WTC11 (cell line): ENCODE measurements around the gene PLEKHH1. TPM values are rescaled to one million over a fixed set of nuclear protein-coding genes. Genes with fewer than 3 reads are reported as not detected.

Source experiments
- ATAC-seq: fragments of 200-7000 bp; cut with Tn5 transposase; 2 replicates; pipeline ENCODE4 v1.10.0; 2021; ENCODE audit warnings: mild to moderate bottlenecking, moderate library complexity
- CTCF ChIA-PET: fragments of 300-600 bp; sonication (Branson Sonifier 250); formaldehyde crosslinking; loops from one replicate; lab custom pipeline; 2021; ENCODE audit warnings: antibody characterized with exemption; lab: Charles Lee
- POLR2A ChIA-PET: fragments of 350-600 bp; sonication (Branson Sonifier 250); formaldehyde crosslinking; loops from one replicate; lab custom pipeline; 2021; ENCODE audit warnings: antibody characterized with exemption; lab: Charles Lee
- DNase-seq: peaks from one replicate; pipeline ENCODE4 v3.0.0; 2021; ENCODE audit warnings: low spot score
- H3K27ac Mint-ChIP-seq: 2 replicates; pipeline ENCODE4 v1.8.0; 2021; ENCODE audit warnings: mixed read lengths
- H3K27me3 Mint-ChIP-seq: 2 replicates; pipeline ENCODE4 v1.8.0; 2021; ENCODE audit warnings: low read depth, mild to moderate bottlenecking, moderate library complexity, mixed read lengths
- H3K36me3 Mint-ChIP-seq: 2 replicates; pipeline ENCODE4 v1.8.0; 2021; ENCODE audit warnings: mixed read lengths
- H3K4me1 Mint-ChIP-seq: 2 replicates; pipeline ENCODE4 v1.8.0; 2022; ENCODE audit warnings: mixed read lengths
- H3K4me3 Mint-ChIP-seq: 2 replicates; pipeline ENCODE4 v1.8.0; 2021; ENCODE audit warnings: mild to moderate bottlenecking, moderate library complexity, mixed read lengths
- H3K9me3 Mint-ChIP-seq: 2 replicates; pipeline ENCODE4 v1.8.0; 2021; ENCODE audit warnings: mixed read lengths
- ATF1 ChIP-seq: sonication (generic); formaldehyde crosslinking; IDR thresholded peaks from 2 replicates; pipeline ENCODE4 v1.8.1; 2023; ENCODE audit warnings: mild to moderate bottlenecking, moderate library complexity, missing genetic modification reagents
- ESRRA ChIP-seq: sonication (generic); formaldehyde crosslinking; IDR thresholded peaks from 2 replicates; pipeline ENCODE4 v1.8.1; 2022; ENCODE audit warnings: mild to moderate bottlenecking, missing genetic modification reagents, borderline replicate concordance
- SP1 ChIP-seq: sonication (generic); formaldehyde crosslinking; conservative IDR thresholded peaks from 2 replicates; pipeline ENCODE4 v1.8.1; 2022; ENCODE audit warnings: missing genetic modification reagents
- TCF7 ChIP-seq: sonication (generic); formaldehyde crosslinking; IDR thresholded peaks from 2 replicates; pipeline ENCODE4 v1.8.0; 2022; ENCODE audit warnings: mild to moderate bottlenecking, low read depth, missing genetic modification reagents, moderate library complexity
- ZNF281 ChIP-seq: sonication (generic); formaldehyde crosslinking; IDR thresholded peaks from 2 replicates; pipeline ENCODE4 v1.8.0; 2023; ENCODE audit warnings: mild to moderate bottlenecking, missing genetic modification reagents
- ZNF512 ChIP-seq: sonication (generic); formaldehyde crosslinking; IDR thresholded peaks from 2 replicates; pipeline ENCODE4 v1.8.1; 2022; ENCODE audit warnings: missing genetic modification reagents, borderline replicate concordance
- total RNA-seq: library from RNA; stranded (reverse); gene quantifications from 3 replicates; pipeline ENCODE4 v1.2.3, GENCODE V29; 2021
- TF ChIP-seq, protein P1 (sequence below): sonication (generic); formaldehyde crosslinking; IDR thresholded peaks from 2 replicates; pipeline ENCODE4 v1.8.1; 2023; ENCODE audit warnings: mild to moderate bottlenecking, missing genetic modification reagents
- TF ChIP-seq, protein P2 (sequence below): sonication (generic); formaldehyde crosslinking; IDR thresholded peaks from 2 replicates; pipeline ENCODE4 v1.8.1; 2023; ENCODE audit warnings: mild to moderate bottlenecking, missing genetic modification reagents
- TF ChIP-seq, protein P3 (sequence below): fragments of 250-450 bp; sonication (Bioruptor Pico); IDR thresholded peaks from 2 replicates; pipeline ENCODE4 v1.9.0; 2021; ENCODE audit warnings: mild to moderate bottlenecking

Gene PLEKHH1
- total RNA-seq, 1 experiment from 2014 or later, result 48.3 TPM

- no peak for DNase-seq
- Mint-ChIP-seq H3K27ac (no peak overlapping the region), H3K27me3 (peaks cover 86% of the 10 kb centered on the region), H3K4me1 (peaks cover 8% of the 10 kb centered on the region), H3K4me3 (no peak overlapping the region), H3K9me3 (no peaks in the 10 kb centered on the region), H3K36me3 (no peaks in the 10 kb centered on the region)
- no peak for ATAC-seq
- ChIA-PET CTCF (no interaction called here), POLR2A (interaction anchor here (0.7 kb wide), 1 partner anchor 170 kb away, joined by 4 read pairs; no protein-coding TSS in a partner anchor)
- TF ChIP-seq, protein P1, sequence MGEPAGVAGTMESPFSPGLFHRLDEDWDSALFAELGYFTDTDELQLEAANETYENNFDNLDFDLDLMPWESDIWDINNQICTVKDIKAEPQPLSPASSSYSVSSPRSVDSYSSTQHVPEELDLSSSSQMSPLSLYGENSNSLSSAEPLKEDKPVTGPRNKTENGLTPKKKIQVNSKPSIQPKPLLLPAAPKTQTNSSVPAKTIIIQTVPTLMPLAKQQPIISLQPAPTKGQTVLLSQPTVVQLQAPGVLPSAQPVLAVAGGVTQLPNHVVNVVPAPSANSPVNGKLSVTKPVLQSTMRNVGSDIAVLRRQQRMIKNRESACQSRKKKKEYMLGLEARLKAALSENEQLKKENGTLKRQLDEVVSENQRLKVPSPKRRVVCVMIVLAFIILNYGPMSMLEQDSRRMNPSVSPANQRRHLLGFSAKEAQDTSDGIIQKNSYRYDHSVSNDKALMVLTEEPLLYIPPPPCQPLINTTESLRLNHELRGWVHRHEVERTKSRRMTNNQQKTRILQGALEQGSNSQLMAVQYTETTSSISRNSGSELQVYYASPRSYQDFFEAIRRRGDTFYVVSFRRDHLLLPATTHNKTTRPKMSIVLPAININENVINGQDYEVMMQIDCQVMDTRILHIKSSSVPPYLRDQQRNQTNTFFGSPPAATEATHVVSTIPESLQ (CRISPR knock-in tag), result no peak
- TF ChIP-seq ZNF512 (no peak), ATF1 (CRISPR knock-in tag) (no peak), TCF7 (no peak), ZNF281 (no peak), SP1 (CRISPR knock-in tag) (no peak)
- TF ChIP-seq, protein P2, sequence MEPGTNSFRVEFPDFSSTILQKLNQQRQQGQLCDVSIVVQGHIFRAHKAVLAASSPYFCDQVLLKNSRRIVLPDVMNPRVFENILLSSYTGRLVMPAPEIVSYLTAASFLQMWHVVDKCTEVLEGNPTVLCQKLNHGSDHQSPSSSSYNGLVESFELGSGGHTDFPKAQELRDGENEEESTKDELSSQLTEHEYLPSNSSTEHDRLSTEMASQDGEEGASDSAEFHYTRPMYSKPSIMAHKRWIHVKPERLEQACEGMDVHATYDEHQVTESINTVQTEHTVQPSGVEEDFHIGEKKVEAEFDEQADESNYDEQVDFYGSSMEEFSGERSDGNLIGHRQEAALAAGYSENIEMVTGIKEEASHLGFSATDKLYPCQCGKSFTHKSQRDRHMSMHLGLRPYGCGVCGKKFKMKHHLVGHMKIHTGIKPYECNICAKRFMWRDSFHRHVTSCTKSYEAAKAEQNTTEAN (CRISPR knock-in tag), result no peak
Observed at GRCh38 chr14:67602995-67603545, 70.0 kb downstream of the PLEKHH1 start.

DNA sequence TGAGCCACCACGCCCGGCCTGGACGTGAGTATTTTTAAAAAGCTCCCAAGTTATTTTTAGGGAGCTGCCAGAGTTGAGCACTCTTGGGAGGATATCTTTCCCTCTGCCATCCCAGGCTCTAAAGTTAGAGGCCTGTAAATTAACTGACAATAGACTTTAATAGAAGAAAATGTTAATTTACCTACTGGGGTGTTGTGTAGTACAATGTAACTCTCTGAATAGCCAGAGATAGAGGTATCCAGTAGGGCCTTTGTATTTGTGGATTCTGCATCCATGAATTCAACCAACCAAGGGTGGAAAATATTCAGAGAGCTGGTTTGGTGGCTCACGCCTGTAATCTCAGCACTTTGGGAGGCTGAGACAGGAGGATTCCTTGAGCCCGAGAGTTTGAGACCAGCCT is 74.6 kb downstream of the PLEKHH1 start:
- no peak for DNase-seq
- Mint-ChIP-seq H3K36me3 (no peaks in the 10 kb centered on the region), H3K9me3 (no peaks in the 10 kb centered on the region), H3K27me3 (peaks cover 97% of the 10 kb centered on the region), H3K4me3 (no peak overlapping the region), H3K4me1 (peaks cover 13% of the 10 kb centered on the region), H3K27ac (no peak overlapping the region)
- peak; percentile 60 for ATAC-seq
- POLR2A ChIA-PET, result interaction anchor here (1.0 kb wide), 1 partner anchor 11 kb away, joined by 3 read pairs; no protein-coding TSS in a partner anchor
- TF ChIP-seq, protein P3, sequence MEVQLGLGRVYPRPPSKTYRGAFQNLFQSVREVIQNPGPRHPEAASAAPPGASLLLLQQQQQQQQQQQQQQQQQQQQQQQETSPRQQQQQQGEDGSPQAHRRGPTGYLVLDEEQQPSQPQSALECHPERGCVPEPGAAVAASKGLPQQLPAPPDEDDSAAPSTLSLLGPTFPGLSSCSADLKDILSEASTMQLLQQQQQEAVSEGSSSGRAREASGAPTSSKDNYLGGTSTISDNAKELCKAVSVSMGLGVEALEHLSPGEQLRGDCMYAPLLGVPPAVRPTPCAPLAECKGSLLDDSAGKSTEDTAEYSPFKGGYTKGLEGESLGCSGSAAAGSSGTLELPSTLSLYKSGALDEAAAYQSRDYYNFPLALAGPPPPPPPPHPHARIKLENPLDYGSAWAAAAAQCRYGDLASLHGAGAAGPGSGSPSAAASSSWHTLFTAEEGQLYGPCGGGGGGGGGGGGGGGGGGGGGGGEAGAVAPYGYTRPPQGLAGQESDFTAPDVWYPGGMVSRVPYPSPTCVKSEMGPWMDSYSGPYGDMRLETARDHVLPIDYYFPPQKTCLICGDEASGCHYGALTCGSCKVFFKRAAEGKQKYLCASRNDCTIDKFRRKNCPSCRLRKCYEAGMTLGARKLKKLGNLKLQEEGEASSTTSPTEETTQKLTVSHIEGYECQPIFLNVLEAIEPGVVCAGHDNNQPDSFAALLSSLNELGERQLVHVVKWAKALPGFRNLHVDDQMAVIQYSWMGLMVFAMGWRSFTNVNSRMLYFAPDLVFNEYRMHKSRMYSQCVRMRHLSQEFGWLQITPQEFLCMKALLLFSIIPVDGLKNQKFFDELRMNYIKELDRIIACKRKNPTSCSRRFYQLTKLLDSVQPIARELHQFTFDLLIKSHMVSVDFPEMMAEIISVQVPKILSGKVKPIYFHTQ (CRISPR knock-in tag), result no peak
- no peak for TF ChIP-seq ESRRA (CRISPR knock-in tag)
- CTCF ChIA-PET, result interaction anchor here (0.8 to 2.3 kb wide), 4 partner anchors 11 to 97 kb away, joined by 3 to 12 read pairs (median 4); partner anchors contain the start of gene ARG2
